MM.1S (cell line): ENCODE measurements around the gene PLCXD3.
"Not testable (repeated sequence)": the region's sequence is repeated elsewhere in the genome, so short reads cannot be mapped to it uniquely, and the experiment has no call there.

ENCODE experiments used
- DNase-seq: peaks from one replicate; pipeline ENCODE4 v3.0.0-alpha.2; 2015
- H2AFZ ChIP-seq: fragments of 300-600 bp; sonication (generic); 2 replicates; pipeline ENCODE4 v1.6.0; 2016; ENCODE audit warnings: antibody characterized with exemption, low read length
- H3F3A ChIP-seq: fragments of 300-600 bp; sonication (generic); 2 replicates; pipeline ENCODE4 v1.6.1; 2016; ENCODE audit warnings: mild to moderate bottlenecking, antibody characterized with exemption, low read length, moderate library complexity, mixed read lengths; ENCODE audit not compliant: insufficient read depth
- H3K27ac ChIP-seq: fragments of 300-600 bp; sonication (generic); 2 replicates; pipeline ENCODE4 v1.5.1; 2016; ENCODE audit warnings: mild to moderate bottlenecking, low read length
- H3K27me3 ChIP-seq: fragments of 300-600 bp; sonication (generic); replicated peaks from 2 replicates; pipeline ENCODE4 v1.6.0; 2016; ENCODE audit warnings: low read length; ENCODE audit not compliant: insufficient read depth
- H3K36me3 ChIP-seq: fragments of 300-600 bp; sonication (generic); replicated peaks from 2 replicates; pipeline ENCODE4 v1.6.1; 2016; ENCODE audit warnings: mild to moderate bottlenecking, low read length, mixed read lengths; ENCODE audit not compliant: insufficient read depth
- H3K4me1 ChIP-seq: fragments of 300-600 bp; sonication (generic); 2 replicates; pipeline ENCODE4 v1.6.1; 2016; ENCODE audit warnings: low read length, mixed read lengths
- H3K4me2 ChIP-seq: fragments of 300-600 bp; sonication (generic); 2 replicates; pipeline ENCODE4 v1.6.0; 2016; ENCODE audit warnings: low read depth, low read length
- H3K4me3 ChIP-seq: fragments of 300-600 bp; sonication (generic); 2 replicates; pipeline ENCODE4 v1.5.1; 2016; ENCODE audit warnings: low read length, mixed read lengths
- H3K79me2 ChIP-seq: fragments of 300-600 bp; sonication (generic); 2 replicates; pipeline ENCODE4 v1.6.1; 2016; ENCODE audit warnings: mixed run types, low read length, mixed read lengths
- H3K9ac ChIP-seq: fragments of 300-600 bp; sonication (generic); 2 replicates; pipeline ENCODE4 v1.6.1; 2016; ENCODE audit warnings: low read length, mixed read lengths
- H3K9me2 ChIP-seq: fragments of 300-600 bp; sonication (generic); replicated peaks from 2 replicates; pipeline ENCODE4 v1.6.1; 2016; ENCODE audit warnings: mild to moderate bottlenecking, low read length, mixed read lengths; ENCODE audit not compliant: insufficient read depth
- H3K9me3 ChIP-seq: fragments of 300-600 bp; sonication (generic); replicated peaks from 2 replicates; pipeline ENCODE4 v1.6.1; 2016; ENCODE audit warnings: mild to moderate bottlenecking, low read length, mixed read lengths; ENCODE audit not compliant: insufficient read depth
- H4K20me1 ChIP-seq: fragments of 300-600 bp; sonication (generic); 2 replicates; pipeline ENCODE4 v1.6.1; 2016; ENCODE audit warnings: mild to moderate bottlenecking, low read length, moderate library complexity, mixed read lengths; ENCODE audit not compliant: insufficient read depth
- CTCF ChIP-seq: fragments of 300-600 bp; sonication (generic); IDR thresholded peaks from 2 replicates; pipeline ENCODE4 v1.5.1; 2016; ENCODE audit warnings: antibody characterized with exemption, low read length, mixed read lengths
- EZH2 ChIP-seq: fragments of 300-600 bp; sonication (generic); optimal IDR thresholded peaks from 2 replicates; pipeline ENCODE3; 2017; ENCODE audit warnings: low read depth, mild to moderate bottlenecking, antibody characterized with exemption, low read length, mixed read lengths
- EZH2phosphoT487 ChIP-seq: fragments of 300-600 bp; sonication (generic); IDR thresholded peaks from 2 replicates; pipeline ENCODE4 v1.6.1; 2018; ENCODE audit warnings: antibody characterized with exemption, low read length

The PLCXD3 gene

GRCh38 chr5:41503860-41504259 lies 6.5 kb downstream of the PLCXD3 start:
- no peak overlapping the region for H3K4me2 ChIP-seq
- H3K4me3 ChIP-seq, result no peak overlapping the region
- DNase-seq, result no peak
- TF ChIP-seq EZH2 (no peak), CTCF (no peak), EZH2phosphoT487 (no peak)
- no peaks in the 10 kb centered on the region for H3K4me1 ChIP-seq
- H3K9me2 ChIP-seq, result no peaks in the 10 kb centered on the region
- H3K9me3 ChIP-seq, result no peaks in the 10 kb centered on the region
- no peak overlapping the region for H3K27ac ChIP-seq
- H3K79me2 ChIP-seq, result no peaks in the 10 kb centered on the region
- H3F3A ChIP-seq, result no peaks in the 10 kb centered on the region
- no peak overlapping the region for H2AFZ ChIP-seq
- H3K27me3 ChIP-seq, result no peaks in the 10 kb centered on the region
- H4K20me1 ChIP-seq, result no peaks in the 10 kb centered on the region
- H3K9ac ChIP-seq, result no peak overlapping the region
- no peaks in the 10 kb centered on the region for H3K36me3 ChIP-seq

GRCh38 chr5:41503310-41503709 lies 7.1 kb downstream of the PLCXD3 start:
- no peak overlapping the region for H2AFZ ChIP-seq
- no peaks in the 10 kb centered on the region for H3K79me2 ChIP-seq
- no peak overlapping the region for H3K4me3 ChIP-seq
- H3K4me2 ChIP-seq, result no peak overlapping the region
- no peak for DNase-seq
- no peak overlapping the region for H3K9ac ChIP-seq
- H3K27me3 ChIP-seq, result no peaks in the 10 kb centered on the region
- H3K9me2 ChIP-seq, result no peaks in the 10 kb centered on the region
- no peaks in the 10 kb centered on the region for H4K20me1 ChIP-seq
- H3K27ac ChIP-seq, result no peak overlapping the region
- H3K4me1 ChIP-seq, result no peaks in the 10 kb centered on the region
- no peaks in the 10 kb centered on the region for H3F3A ChIP-seq
- TF ChIP-seq CTCF (no peak), EZH2 (no peak), EZH2phosphoT487 (no peak)
- H3K9me3 ChIP-seq, result no peaks in the 10 kb centered on the region
- no peaks in the 10 kb centered on the region for H3K36me3 ChIP-seq

GRCh38 chr5:41493490-41494126 lies 16.8 kb downstream of the PLCXD3 start:
- not testable (repeated sequence) for H3K9me3 ChIP-seq, H3K36me3 ChIP-seq, H3K27ac ChIP-seq, H3F3A ChIP-seq, H3K27me3 ChIP-seq, H3K4me1 ChIP-seq, H3K4me2 ChIP-seq, H3K4me3 ChIP-seq, H3K79me2 ChIP-seq, H4K20me1 ChIP-seq, DNase-seq, H2AFZ ChIP-seq, H3K9ac ChIP-seq, H3K9me2 ChIP-seq

- no peak for DNase-seq
- Histone ChIP-seq H3K9me2 (no peaks in the 10 kb centered on the region), H3K9me3 (no peaks in the 10 kb centered on the region), H4K20me1 (no peaks in the 10 kb centered on the region), H3K9ac (no peak overlapping the region), H3K4me1 (peaks cover 23% of the 10 kb centered on the region), H3K4me3 (no peak overlapping the region), H3K36me3 (no peaks in the 10 kb centered on the region), H3K27ac (no peak overlapping the region), H3K79me2 (no peaks in the 10 kb centered on the region), H3F3A (no peaks in the 10 kb centered on the region; the same call in 1 of the 2 replicates), H3K4me2 (no peak overlapping the region), H2AFZ (no peak overlapping the region), H3K27me3 (no peaks in the 10 kb centered on the region)
- no peak for TF ChIP-seq EZH2
- TF ChIP-seq CTCF, result no peak
- TF ChIP-seq EZH2phosphoT487, result no peak
Measured at GRCh38 chr5:41485533-41485932, 24.9 kb downstream of the PLCXD3 start.
